ENCODE results near the gene PKDREJ. TPM values are rescaled to one million over a fixed set of nuclear protein-coding genes. Genes with fewer than 3 reads are reported as not detected.
A peak's percentile ranks its signal among the peaks of the same experiment; 100 is the strongest.

PKDREJ gene
- total RNA-seq, 1 donor from 2014 or later: 0.04 TPM

DNA sequence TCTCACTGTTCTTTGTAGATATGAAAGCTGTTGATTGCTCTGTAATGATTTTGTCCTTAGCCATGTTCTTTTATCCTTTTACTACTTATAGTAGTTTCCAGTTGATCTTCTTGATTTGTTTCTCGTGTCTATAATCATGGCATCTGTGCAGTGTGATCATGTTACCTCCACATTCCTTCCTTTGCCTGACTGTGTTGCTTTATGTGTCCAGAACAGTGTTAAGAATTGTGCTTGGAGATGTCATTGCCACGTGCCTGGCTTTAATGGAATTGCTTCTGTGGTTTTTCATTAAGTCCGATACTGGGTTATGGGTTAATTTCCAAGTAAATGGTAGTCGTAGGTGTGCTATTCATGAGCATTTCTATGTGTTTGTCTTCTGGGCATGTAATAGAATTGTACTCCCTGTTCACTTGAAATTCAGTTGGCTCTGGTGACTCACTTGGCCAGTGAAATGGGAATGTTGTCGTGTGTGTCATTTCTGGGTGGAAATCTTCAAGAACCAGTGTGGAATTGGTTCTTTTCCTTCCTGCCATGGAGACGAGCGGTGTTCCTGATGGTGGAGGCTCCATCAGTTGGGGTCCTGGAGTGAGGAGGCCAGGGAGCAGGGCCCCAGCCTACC is 40.3 kb upstream of the PKDREJ start:
- Mint-ChIP-seq H3K4me3 (no peak overlapping the region), H3K36me3 (peaks cover 16% of the 10 kb centered on the region), H3K4me1 (peaks cover 17% of the 10 kb centered on the region), H3K9me3 (no peaks in the 10 kb centered on the region), H3K27me3 (ENCODE audit: low read depth) (no peaks in the 10 kb centered on the region), H3K27ac (no peak overlapping the region)
- DNase-seq (ENCODE audit: low spot score in 2 of 2, unreplicated experiment in 2 of 2): no peak
- TF ChIP-seq, protein P1, sequence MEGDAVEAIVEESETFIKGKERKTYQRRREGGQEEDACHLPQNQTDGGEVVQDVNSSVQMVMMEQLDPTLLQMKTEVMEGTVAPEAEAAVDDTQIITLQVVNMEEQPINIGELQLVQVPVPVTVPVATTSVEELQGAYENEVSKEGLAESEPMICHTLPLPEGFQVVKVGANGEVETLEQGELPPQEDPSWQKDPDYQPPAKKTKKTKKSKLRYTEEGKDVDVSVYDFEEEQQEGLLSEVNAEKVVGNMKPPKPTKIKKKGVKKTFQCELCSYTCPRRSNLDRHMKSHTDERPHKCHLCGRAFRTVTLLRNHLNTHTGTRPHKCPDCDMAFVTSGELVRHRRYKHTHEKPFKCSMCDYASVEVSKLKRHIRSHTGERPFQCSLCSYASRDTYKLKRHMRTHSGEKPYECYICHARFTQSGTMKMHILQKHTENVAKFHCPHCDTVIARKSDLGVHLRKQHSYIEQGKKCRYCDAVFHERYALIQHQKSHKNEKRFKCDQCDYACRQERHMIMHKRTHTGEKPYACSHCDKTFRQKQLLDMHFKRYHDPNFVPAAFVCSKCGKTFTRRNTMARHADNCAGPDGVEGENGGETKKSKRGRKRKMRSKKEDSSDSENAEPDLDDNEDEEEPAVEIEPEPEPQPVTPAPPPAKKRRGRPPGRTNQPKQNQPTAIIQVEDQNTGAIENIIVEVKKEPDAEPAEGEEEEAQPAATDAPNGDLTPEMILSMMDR (IDR thresholded peaks at IDR 0.05; ENCODE audit: unreplicated experiment): no peak

DNA sequence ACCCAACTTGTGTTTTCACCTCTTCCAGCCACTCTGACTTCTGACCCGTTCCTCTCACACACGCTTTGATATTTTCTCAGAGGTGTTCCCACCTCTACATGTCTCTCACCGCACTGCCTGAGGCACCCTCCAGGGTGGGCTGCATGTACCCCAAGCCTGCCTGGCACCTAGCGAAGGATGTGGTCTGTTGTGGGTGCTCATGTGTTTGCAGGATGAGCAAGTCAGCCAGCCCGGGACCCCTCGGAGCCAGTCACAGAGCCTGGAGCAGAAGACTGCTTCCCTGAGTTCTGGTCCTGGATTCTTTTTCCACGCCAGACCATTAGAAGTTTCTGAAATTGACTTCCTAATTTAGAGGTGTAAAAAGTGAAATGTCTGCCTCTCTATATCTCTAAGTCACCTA is 37.3 kb upstream of the PKDREJ start:
- H3K4me3 Mint-ChIP-seq: no peak overlapping the region
- peaks cover 16% of the 10 kb centered on the region for H3K36me3 Mint-ChIP-seq

DNA sequence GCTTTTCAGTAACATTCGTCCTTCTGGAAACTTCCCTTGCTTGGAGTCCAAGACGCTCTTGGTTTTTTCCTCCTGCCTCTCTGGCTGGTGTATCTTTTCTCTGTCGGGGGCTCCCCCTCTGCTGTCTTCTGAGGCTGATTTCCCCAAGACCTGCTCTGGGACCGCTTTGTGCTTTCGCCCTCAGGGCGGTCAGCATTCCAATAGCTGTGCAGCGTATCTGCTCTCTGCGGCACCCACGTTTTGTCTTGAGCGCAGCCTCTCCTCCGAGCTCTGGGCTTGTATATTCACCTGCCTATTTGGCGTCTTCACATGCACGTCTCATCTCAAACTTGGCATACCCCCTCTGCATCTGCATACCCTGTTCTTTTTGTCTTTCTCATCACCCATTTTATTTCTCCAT is 36.0 kb upstream of the PKDREJ start:
- no peak for DNase-seq (ENCODE audit: low spot score in 2 of 2, unreplicated experiment in 2 of 2)

More for the DNA sequence above, 37.3 kb upstream of the PKDREJ start:
- H3K27me3 Mint-ChIP-seq (ENCODE audit: low read depth): no peaks in the 10 kb centered on the region
- no peak overlapping the region for H3K27ac Mint-ChIP-seq
- TF ChIP-seq, protein P1 (IDR thresholded peaks at IDR 0.05; ENCODE audit: unreplicated experiment): no peak
- no peak for DNase-seq (ENCODE audit: low spot score in 2 of 2, unreplicated experiment in 2 of 2)
- H3K9me3 Mint-ChIP-seq: no peaks in the 10 kb centered on the region
- H3K4me1 Mint-ChIP-seq: peaks cover 25% of the 10 kb centered on the region

DNA sequence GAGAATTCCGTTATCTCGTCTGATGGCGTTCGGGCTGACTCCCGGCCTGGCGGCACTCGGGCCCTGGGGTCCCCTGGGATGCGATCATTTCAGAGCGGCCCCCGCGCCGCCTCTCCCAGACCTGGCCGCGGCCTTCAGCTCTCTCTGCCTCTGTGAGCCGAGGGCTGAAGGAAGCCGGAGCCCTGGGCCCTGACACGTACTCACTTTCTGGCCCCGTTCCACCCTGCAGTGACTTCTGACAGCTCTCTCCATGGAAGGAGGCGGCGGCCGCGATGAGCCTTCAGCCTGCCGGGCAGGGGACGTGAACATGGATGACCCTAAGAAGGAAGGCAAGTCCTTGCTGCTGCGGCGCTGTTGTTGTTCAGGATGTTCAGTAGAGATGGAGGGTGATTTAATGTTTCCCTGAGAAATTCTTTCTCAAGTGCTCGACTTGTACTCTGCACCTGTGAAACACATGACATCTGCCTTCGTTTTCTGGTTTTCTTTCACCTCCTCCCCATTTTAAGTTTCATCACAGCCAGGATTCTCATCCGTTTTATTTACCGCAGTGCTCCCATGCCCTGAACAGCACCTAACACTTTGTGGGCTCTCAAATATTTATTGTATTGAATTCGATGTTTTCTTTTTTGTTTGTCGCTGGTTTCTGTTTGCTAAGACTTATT is 34.1 kb upstream of the PKDREJ start:
- TF ChIP-seq, protein P1 (IDR thresholded peaks at IDR 0.05; ENCODE audit: unreplicated experiment): no peak
- peaks cover 29% of the 10 kb centered on the region for H3K4me1 Mint-ChIP-seq
- H3K9me3 Mint-ChIP-seq: no peaks in the 10 kb centered on the region
- H3K27me3 Mint-ChIP-seq (ENCODE audit: low read depth): no peaks in the 10 kb centered on the region
- peaks cover 18% of the 10 kb centered on the region for H3K36me3 Mint-ChIP-seq
- peak overlapping the region; percentile 50 for H3K27ac Mint-ChIP-seq
- H3K4me3 Mint-ChIP-seq: peak overlapping the region; percentile 82
- peak in 1 of 2 experiments; percentile 42 for DNase-seq (ENCODE audit: low spot score in 2 of 2, unreplicated experiment in 2 of 2)

More for the DNA sequence above, 36.0 kb upstream of the PKDREJ start:
- H3K27me3 Mint-ChIP-seq (ENCODE audit: low read depth): no peaks in the 10 kb centered on the region
- TF ChIP-seq, protein P1 (IDR thresholded peaks at IDR 0.05; ENCODE audit: unreplicated experiment): no peak
- H3K27ac Mint-ChIP-seq: no peak overlapping the region
- peaks cover 16% of the 10 kb centered on the region for H3K36me3 Mint-ChIP-seq
- peak overlapping the region; percentile 54 for H3K4me3 Mint-ChIP-seq
- peaks cover 29% of the 10 kb centered on the region for H3K4me1 Mint-ChIP-seq
- H3K9me3 Mint-ChIP-seq: no peaks in the 10 kb centered on the region

DNA sequence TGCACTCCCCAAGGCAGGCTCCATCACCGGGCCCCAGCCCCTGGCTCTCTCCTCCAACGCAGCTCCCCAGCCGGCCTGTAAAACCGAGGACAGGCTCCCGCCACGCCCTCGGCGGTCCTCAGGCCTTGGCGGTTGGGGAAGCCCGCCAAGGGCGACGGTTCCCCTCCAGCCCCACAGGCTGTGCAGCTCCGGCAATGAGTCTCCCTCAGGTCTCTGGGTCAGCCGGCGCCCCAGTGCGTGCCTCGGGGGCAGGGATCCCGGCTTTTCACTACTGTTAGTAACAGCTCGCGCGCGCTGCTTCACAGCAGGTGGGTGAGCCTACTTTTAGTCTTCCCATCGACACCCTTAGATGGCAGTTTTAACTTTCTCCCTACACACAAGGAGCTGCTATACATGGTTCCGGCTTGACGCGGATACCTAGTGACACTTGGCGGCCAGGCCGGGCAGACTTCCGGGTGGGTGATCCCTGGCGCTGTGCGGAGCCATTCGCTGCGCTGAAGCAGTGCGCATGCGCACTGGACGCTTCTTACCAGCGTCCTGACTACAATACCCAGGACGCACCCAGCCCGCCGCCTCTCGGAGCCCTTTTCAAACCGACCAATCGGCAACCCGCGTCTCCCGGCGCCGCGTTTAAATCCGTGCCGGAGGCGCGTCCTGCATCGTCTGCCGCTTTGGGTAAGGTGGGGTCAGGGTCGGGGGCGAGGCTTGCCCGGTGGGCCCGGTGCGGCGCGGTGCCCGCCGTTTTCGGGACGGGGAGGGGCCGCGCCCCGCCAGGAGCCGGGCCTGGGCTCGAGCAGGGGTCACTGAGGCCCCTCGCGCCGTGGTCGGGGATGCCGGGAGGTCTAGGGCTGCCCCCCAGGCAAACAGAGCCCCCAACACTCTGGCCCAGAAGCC is 33.4 kb upstream of the PKDREJ start, which contains the start of gene GTSE1:
Gene GTSE1 (plus strand): TSS at position 614 of the 894 bp plus-strand sequence. CDS start 531 bp downstream, outside the sequence.
- DNase-seq (ENCODE audit: low spot score in 2 of 2, unreplicated experiment in 2 of 2): peak; percentile 92 to 93
- peak within 1 kb of the TSS; percentile 92 for H3K4me3 Mint-ChIP-seq
- H3K9me3 Mint-ChIP-seq: no peaks in the 10 kb centered on the region
- H3K27ac Mint-ChIP-seq: peak within 1 kb of the TSS; percentile 98
- TF ChIP-seq, protein P1 (IDR thresholded peaks at IDR 0.05; ENCODE audit: unreplicated experiment): no peak
- peaks cover 29% of the 10 kb centered on the region for H3K4me1 Mint-ChIP-seq
- no peaks in the 10 kb centered on the region for H3K27me3 Mint-ChIP-seq (ENCODE audit: low read depth)
- peaks cover 21% of the 10 kb centered on the region for H3K36me3 Mint-ChIP-seq
